Fibroblast of skin of left biceps (primary cell): ENCODE measurements around the gene ZDHHC3.
"Not testable (repeated sequence)": the region's sequence is repeated elsewhere in the genome, so short reads cannot be mapped to it uniquely, and the experiment has no call there.

ENCODE experiments used
- DNase-seq, 2 experiments: peaks; one replicate each; pipeline ENCODE4 v3.0.0-alpha.2; 2013; ENCODE audit warnings: low read depth in 2 of 2

Gene ZDHHC3

GRCh38 chr3:44995142-44995770, 19.3 kb upstream of the ZDHHC3 start:
- peak in 1 of 2 experiments; percentile 49 for DNase-seq

DNA sequence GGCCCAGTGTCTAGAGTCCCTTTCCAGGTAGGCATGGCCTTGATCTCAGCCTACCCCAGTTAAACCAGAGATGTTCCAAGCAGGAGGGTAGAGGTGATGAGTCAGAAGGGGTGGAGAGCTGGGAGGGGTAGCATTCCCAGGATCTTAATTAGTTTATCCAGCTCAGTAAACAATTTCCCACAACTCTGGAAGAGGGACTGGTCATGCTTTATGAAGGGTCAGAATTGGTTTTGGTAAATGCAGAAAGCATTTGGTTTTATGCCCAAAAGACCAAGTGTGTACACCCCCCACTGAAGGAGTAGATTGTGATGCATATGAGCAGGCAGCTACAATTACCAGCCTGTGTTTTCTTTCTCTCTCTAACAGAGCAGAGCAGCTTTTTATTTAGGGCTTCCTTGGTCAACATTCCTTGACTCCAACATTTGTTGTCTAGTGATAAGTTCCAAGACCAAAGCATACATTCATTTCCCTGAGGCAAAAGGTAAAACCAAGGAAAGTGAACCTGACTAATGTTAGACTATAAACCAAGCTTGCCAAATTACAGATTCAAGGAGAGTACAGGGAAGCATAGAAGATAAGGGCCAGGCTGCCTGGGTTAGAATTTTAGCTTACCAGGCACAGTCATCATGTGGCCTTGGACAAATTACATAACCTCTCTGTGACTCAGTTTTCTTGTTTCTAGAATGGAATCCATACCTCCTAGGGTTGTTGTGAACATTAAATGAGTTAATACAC, 17.7 kb upstream of the ZDHHC3 start:
- DNase-seq = no peak

DNA sequence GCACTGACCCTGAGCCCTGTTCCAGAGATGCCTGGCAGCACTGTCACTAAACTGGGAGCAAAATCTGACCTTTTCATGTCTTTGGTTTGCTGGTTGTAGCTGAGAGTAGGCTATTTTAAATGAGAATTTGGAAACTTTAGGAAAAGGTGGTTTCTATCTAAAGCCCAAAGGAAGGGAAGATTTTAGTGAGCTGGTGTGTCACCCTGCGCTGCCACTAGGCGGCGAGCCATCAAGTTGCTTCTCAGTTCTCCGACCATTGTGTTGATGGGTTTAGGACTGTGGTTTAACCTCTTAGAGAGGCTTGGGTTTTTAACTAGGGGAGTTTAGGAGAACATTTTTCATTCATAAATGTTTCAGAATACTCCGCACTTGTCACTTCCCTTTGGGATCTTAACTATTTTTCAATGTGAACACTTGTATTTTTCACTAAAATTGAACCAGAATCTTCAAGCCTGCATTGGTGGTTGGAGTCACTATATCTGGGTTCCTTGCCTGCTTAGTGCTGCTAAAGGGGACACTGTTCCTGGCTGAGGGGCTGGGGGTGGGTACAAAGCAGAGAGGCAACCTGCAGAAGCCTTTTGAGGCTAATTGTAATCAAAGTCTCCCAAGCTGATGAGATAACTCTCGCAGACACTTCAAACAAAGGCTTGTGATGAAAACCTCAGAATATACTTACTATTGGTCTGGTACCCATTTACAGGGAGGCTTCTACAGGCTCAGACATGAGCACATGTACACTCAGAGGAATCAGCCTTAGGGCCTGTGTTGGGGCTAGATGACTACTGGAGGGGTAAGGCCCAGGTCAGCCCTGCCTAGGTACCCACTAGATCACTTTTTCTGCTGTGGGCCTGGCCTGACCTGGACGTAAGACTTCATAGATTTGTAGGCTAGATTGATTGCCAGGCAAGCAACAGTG, 16.8 kb upstream of the ZDHHC3 start:
- no peak for DNase-seq

DNA sequence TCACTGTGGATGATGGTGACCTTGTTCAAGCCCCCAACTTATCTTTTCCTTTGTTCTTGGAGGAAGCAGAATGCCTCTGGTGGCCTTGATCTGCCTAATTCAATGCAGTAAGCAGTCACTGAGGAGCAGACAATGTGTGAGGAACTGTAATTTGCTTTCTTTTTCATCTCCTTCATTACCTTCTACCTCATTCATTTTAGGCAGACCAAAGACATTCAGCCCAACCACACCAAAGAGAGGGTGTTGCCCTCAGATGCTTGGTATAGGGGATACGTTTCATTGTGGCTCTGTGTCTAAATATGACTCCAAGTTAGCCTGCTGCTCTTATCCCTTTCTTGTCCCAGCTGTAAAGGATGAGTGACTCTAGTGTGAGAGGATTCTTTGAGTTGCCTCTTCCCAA, 15.4 kb upstream of the ZDHHC3 start:
- no peak for DNase-seq

GRCh38 chr3:44989636-44990373, 13.8 kb upstream of the ZDHHC3 start:
- DNase-seq = no peak

- DNase-seq = no peak
Measured at GRCh38 chr3:44989141-44989540, 13.2 kb upstream of the ZDHHC3 start.

DNA sequence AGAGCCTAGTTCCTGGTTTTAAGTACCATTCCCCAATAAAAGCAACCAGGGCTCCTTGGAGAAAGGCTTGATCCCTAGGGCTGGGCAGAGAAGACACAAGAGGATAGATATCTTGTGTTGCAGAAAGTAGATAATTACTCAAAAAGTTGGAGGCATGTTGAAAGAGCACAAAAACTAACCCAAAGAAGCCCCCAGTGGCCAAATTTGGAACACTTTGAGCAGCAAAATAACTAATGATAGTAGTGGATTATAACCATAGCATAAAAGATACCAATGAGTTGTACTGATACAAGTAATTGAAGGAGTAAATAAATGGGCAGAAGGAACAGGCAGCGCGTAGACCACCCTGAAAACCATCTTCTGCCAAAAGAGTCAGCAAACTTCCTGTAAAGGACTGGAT, 12.1 kb upstream of the ZDHHC3 start:
- no peak for DNase-seq

GRCh38 chr3:44987332-44987731, 11.4 kb upstream of the ZDHHC3 start:
- no peak for DNase-seq

GRCh38 chr3:44986330-44986729, 10.4 kb upstream of the ZDHHC3 start:
- not testable (repeated sequence) for DNase-seq

DNA sequence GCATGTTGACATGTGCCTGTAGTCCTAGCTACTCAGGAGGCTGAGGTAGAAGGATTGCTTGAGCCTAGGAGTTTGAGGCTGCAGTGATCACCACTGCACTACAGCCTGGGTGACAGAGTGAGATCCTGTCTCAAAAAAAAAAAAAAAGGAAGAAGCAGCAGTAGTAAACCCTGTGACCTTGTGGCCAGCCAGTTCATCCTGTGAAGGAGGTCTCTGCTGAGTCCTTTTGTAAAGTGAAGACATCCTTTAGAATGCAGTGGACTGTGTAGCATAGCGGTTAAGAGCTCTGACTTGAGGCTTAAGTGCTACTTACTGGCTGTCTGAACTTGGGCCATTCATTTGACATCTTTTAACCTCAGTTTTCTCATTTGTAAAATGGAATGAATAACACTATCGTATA, 8.4 kb upstream of the ZDHHC3 start:
- DNase-seq = no peak

DNA sequence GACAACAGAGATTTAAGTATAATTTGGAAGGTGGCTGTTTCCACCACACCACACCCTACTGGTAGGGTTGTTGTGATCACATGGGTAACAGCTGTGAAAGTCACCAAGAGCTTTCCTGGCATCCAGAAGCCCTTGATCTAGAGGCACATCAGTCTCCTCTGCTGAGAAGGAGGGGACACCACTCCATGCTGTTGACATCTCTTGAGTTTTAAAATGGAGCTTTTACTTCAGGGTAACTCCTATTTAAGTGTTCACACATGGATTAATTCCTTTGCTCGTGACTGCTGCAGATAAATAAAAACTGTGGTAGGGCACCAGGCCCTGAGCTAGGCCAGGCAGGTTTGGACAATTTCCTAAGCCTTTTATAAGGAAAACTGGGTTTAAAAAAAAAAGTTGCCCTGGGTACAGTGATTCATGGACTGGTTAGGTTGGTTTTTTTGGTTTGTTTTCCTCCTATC, 7.5 kb upstream of the ZDHHC3 start:
- DNase-seq = no peak

GRCh38 chr3:44982817-44983216, 6.8 kb upstream of the ZDHHC3 start:
- no peak for DNase-seq

- DNase-seq = no peak
Measured at GRCh38 chr3:44981751-44982150, 5.8 kb upstream of the ZDHHC3 start.

GRCh38 chr3:44981220-44981619, 5.2 kb upstream of the ZDHHC3 start:
- DNase-seq = no peak

GRCh38 chr3:44974416-44974815, 1.6 kb downstream of the ZDHHC3 start:
- no peak for DNase-seq

DNA sequence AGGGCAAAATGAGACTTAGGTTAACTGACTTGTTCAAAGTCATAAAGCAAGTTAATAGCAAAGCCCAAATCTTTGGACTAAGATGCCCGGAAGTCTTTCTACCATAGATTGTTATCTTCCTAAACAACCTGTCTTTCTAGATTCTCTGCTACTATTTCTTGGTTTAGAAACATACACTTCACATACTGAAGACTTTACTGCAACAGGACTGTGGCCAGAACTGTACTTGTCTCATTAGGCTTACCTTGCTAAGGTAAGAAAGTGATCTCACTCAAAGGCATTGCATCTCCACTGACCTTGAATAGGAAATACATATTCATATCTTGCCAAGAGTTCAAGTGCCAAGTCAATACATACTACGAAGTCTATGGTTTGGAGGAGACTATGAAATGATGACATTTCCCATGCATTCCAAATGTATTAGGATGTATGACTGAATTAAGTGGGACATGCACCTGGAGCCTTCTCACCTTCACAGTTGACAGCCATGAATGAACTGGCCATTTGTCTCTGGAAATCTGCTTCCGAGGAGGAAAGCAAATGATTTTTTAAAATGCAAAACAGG, 5.0 kb downstream of the ZDHHC3 start:
- no peak for DNase-seq

DNA sequence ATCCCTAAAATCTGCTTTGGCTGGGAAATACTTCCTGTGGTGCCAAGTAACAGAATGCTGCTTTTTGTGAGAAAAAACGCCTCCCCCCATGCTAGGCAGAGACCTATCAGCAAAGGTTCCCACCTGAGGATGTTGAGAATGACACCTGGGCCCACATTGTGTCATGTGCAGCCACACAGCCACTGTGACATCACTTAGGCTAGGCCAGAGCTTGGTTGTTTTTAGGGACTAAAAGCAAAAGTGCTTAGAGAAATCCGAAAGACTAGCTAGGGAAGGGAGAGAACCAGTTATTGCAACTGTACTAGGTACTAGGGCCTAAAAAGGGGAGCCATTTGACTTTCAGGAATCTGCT, 6.2 kb downstream of the ZDHHC3 start:
- no peak for DNase-seq

DNA sequence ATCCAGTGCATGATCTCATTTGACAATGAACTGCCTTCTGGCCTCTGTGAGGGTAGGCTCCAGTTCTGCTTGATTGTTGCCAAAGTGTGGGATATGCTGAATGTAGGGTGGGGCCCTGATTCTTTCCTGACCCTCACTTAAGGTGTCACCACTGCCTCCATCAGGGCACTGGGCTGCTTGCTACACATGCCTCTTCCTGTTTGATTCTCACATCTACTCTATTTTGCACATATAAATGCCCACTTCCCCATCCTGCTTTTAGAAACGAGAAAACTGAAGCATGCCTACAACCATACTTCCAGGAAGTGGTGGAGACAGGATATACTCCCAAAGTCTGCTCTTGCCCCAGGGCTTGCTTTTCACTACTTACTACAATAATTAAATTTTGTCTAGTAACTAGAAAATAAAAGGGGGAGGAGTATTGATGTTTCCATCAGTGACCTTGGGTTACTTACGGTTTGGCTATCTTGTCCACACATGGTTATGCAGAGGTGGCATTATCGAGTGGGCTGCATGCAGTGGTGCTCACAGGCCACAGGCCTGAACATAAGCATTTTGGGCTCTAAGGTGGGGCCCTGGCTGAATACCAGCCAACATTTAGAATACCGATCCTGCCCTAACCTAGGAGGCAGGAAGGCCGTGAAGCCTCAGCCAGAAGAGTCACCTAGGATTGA, 6.7 kb downstream of the ZDHHC3 start:
- no peak for DNase-seq

DNA sequence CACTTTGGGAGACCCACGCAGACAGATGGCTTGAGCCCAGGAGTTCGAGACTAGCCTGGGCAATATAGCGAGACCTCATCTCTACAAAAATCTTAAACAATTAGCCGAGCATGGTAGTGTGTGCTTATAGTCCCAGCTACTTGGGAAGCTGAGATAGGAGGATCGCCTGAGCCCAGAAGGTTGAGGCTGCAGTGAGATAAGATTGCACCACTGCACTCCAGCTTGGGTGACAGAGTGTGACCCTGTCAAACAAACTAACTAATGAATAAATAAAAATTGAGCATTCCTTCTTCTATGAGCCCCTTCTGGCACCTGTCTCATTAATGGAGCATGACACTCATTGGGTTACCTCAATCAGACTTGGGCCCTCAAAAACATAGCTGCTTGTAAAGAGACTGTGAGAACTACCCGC, 7.5 kb downstream of the ZDHHC3 start:
- no peak for DNase-seq

DNA sequence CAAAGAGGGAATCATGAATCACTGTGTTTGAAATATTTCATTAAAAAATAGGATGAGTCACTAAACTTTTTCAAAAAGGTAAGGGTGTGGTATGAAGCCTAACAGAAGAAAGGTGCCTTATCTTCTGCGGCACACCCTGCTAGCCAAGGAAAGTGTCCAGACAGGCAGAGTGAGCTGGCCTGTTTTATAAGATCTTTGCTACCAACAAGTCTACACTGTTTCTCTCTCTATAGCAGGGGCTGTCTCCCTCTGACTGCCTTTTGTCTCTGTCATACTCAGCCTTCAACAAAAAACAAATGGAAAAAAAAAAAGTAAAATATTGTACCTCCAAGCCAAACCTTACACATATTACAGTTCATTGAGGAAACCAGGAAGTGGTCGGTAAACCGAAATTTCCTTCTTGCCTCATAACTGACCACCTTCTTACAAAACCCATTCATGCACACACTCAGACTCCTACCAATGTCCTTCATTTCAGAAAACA, 9.1 kb downstream of the ZDHHC3 start:
- DNase-seq = no peak

DNA sequence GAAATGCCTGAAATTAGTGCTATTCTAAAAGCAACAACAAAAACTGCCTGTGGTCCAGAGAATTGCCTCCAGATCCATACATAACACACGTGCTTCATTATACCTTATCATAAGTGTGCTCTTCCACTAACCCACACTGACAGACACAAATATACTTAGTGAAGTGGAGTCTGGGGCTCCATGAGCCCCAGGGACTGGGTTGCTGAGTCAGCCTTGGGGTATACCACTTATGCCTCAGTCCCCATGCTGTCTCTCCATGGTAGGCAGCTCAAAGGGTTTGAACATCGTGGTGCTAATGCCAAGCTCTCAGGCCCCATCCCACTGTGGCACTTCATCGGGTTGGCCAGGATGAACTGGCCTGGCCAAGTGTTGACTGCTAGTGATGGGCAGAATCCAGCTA, 10.8 kb downstream of the ZDHHC3 start:
- no peak for DNase-seq
